K562 (cell line): ENCODE data around the gene PI4K2B.

Experiments
- FOXM1 ChIP-seq, 2 experiments: fragments of 450-650 bp in 1 of 2; sonication (generic) in 1 of 2; formaldehyde crosslinking in 1 of 2; IDR thresholded peaks; 2 replicates each; pipeline versions ENCODE4 v1.6.1 to v1.9.0; 2017 to 2022; ENCODE audit warnings: low read depth in 2 of 2, mild to moderate bottlenecking in 2 of 2, missing genetic modification reagents in 1 of 2, moderate library complexity in 1 of 2
- HDAC6 ChIP-seq: IDR thresholded peaks from 2 replicates; pipeline ENCODE4 v1.6.1; 2012; ENCODE audit warnings: low read depth, mild to moderate bottlenecking, control low read depth, inconsistent platforms, low read length, moderate library complexity
- PHF8 ChIP-seq: fragments of 200-600 bp; sonication (generic); IDR thresholded peaks from 2 replicates; pipeline ENCODE4 v1.6.1; 2012; ENCODE audit warnings: mixed run types, mild to moderate bottlenecking, inconsistent platforms, low read length, moderate library complexity, borderline replicate concordance
- POLR2AphosphoS2 ChIP-seq: IDR thresholded peaks from 2 replicates; pipeline ENCODE4 v1.6.1; 2012; ENCODE audit warnings: low read length, improper control_type of control experiment
- RCOR1 ChIP-seq, 2 experiments: IDR thresholded peaks; 2 replicates each; pipeline ENCODE4 v1.6.1; 2012; ENCODE audit warnings: low read depth in 2 of 2, low read length in 2 of 2, borderline replicate concordance in 1 of 2, improper control_type of control experiment in 1 of 2
- ZFP1 ChIP-seq: fragments of 450-650 bp; formaldehyde crosslinking; IDR thresholded peaks from 2 replicates; pipeline ENCODE4 v1.4.0; 2020; ENCODE audit warnings: mild to moderate bottlenecking, mixed read lengths
- ZNF445 ChIP-seq: fragments of 250-450 bp; sonication (Bioruptor Pico); IDR thresholded peaks from 2 replicates; pipeline ENCODE4 v1.4.0; 2020; ENCODE audit warnings: low read depth, mild to moderate bottlenecking, moderate library complexity
- TF ChIP-seq, protein P1 (sequence below): IDR thresholded peaks from 2 replicates; pipeline ENCODE4 v1.6.1; 2011; ENCODE audit not compliant: insufficient read length; ENCODE audit errors: extremely low read depth
- TF ChIP-seq, protein P2 (sequence below), 3 experiments: IDR thresholded peaks in 2 of 3; conservative IDR thresholded peaks in 1 of 3; 2 replicates each; pipeline ENCODE4 v1.5.1; 2011 to 2012; ENCODE audit warnings: low read length in 3 of 3, mild to moderate bottlenecking in 3 of 3, control low read depth in 2 of 3, improper control_type of control experiment in 1 of 3, inconsistent platforms in 1 of 3, low read depth in 1 of 3, mixed read lengths in 1 of 3, moderate library complexity in 1 of 3; ENCODE audit not compliant: insufficient read depth in 2 of 3

DNA sequence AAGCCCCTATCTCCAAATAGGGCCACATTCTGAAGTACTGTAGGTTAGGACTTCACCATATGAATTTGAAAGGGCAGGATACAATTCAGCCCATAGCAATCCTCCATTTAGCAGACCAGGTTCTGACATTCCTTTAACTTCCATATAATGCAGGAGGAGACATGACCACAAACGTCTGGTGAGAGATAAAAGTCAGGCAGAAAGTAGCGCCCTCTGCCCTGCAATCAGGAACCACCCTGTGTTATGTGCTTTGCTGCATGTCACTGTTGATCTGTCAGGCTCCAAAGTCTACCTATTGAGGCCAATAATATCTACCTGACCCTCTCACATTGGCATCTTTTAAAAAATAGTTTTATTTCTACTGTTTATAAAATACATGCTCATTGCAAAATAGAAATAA lies 43.4 kb upstream of the PI4K2B start:
- TF ChIP-seq, protein P1, sequence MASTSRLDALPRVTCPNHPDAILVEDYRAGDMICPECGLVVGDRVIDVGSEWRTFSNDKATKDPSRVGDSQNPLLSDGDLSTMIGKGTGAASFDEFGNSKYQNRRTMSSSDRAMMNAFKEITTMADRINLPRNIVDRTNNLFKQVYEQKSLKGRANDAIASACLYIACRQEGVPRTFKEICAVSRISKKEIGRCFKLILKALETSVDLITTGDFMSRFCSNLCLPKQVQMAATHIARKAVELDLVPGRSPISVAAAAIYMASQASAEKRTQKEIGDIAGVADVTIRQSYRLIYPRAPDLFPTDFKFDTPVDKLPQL, result no peak
- TF ChIP-seq HDAC6 (no peak), PHF8 (no peak), ZFP1 (CRISPR knock-in tag) (no peak), ZNF445 (CRISPR knock-in tag) (no peak), POLR2AphosphoS2 (no peak), FOXM1 (IDR thresholded peaks at IDR 0.05; ENCODE audit: low read depth) (no peak), FOXM1 (CRISPR knock-in tag; IDR thresholded peaks at IDR 0.05; ENCODE audit: low read depth) (no peak), RCOR1 (IDR thresholded peaks at IDR 0.05; ENCODE audit: borderline replicate concordance in 1 of 2, low read depth in 2 of 2, low read length in 2 of 2) (no peak)
- TF ChIP-seq, protein P2, sequence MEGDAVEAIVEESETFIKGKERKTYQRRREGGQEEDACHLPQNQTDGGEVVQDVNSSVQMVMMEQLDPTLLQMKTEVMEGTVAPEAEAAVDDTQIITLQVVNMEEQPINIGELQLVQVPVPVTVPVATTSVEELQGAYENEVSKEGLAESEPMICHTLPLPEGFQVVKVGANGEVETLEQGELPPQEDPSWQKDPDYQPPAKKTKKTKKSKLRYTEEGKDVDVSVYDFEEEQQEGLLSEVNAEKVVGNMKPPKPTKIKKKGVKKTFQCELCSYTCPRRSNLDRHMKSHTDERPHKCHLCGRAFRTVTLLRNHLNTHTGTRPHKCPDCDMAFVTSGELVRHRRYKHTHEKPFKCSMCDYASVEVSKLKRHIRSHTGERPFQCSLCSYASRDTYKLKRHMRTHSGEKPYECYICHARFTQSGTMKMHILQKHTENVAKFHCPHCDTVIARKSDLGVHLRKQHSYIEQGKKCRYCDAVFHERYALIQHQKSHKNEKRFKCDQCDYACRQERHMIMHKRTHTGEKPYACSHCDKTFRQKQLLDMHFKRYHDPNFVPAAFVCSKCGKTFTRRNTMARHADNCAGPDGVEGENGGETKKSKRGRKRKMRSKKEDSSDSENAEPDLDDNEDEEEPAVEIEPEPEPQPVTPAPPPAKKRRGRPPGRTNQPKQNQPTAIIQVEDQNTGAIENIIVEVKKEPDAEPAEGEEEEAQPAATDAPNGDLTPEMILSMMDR (IDR thresholded peaks at IDR 0.05 in 2 of 3, conservative IDR thresholded peaks at IDR 0.05 in 1 of 3; ENCODE audit: insufficient read depth in 2 of 3, low read depth in 1 of 3, low read length in 3 of 3), result peak; percentile 24 to 50 (median 44); a peak in 3 of 6 replicates
